Measurements from ENCODE around the gene LRRC56. TPM values are rescaled to one million over a fixed set of nuclear protein-coding genes. Genes with fewer than 3 reads are reported as not detected.
A peak's percentile ranks its signal among the peaks of the same experiment; 100 is the strongest.

The LRRC56 gene
- polyA plus RNA-seq, 2 of the 4 experiments (the other 2 are of a cell fraction): 0.32 to 1.0 TPM

DNA sequence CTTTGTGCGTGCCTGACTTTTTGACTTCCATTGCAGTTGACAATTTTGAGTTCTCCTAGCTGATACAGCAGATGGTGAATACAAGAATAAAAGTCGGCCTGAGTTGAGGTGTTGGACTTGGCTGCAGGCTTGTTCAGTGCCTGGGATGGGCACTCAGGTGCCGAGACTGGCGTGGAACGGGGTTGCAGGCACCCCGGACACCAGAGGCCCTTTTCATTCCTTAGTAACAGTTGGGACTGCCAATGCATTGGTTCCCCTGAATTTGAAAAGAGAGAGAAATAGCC lies 40.2 kb downstream of the LRRC56 start:
- FAIRE-seq: no peak
- no peak for ATAC-seq
- ChIA-PET CTCF (interaction anchor here (0.9 kb wide), 1 partner anchor 22 kb away, joined by 3 read pairs; no protein-coding TSS in a partner anchor), POLR2A (no interaction called here)
- Histone ChIP-seq H3K27ac (peak overlapping the region; percentile 97 to 98; a peak in 4 of 6 replicates), H3K4me3 (peak overlapping the region; percentile 91), H3K4me2 (peak overlapping the region; percentile 88), H3K4me1 (peaks cover 26% of the 10 kb centered on the region), H3K9me3 (no peaks in the 10 kb centered on the region)
- no peak for DNase-seq (ENCODE audit: low read depth in 1 of 2, low spot score in 1 of 2)
- no peak for TF ChIP-seq BHLHE40 (IDR thresholded peaks at IDR 0.05; ENCODE audit: low read depth, low read length)
- TF ChIP-seq MAZ (IDR thresholded peaks at IDR 0.05; ENCODE audit: borderline replicate concordance, low read depth, low read length): no peak
- TF ChIP-seq NR3C1 (IDR thresholded peaks at IDR 0.05): no peak
- TF ChIP-seq HOXA7 (CRISPR knock-in tag; IDR thresholded peaks at IDR 0.05): no peak
- TF ChIP-seq, protein P1, sequence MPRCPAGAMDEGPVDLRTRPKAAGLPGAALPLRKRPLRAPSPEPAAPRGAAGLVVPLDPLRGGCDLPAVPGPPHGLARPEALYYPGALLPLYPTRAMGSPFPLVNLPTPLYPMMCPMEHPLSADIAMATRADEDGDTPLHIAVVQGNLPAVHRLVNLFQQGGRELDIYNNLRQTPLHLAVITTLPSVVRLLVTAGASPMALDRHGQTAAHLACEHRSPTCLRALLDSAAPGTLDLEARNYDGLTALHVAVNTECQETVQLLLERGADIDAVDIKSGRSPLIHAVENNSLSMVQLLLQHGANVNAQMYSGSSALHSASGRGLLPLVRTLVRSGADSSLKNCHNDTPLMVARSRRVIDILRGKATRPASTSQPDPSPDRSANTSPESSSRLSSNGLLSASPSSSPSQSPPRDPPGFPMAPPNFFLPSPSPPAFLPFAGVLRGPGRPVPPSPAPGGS (IDR thresholded peaks at IDR 0.05): no peak
- TF ChIP-seq, protein P2, sequence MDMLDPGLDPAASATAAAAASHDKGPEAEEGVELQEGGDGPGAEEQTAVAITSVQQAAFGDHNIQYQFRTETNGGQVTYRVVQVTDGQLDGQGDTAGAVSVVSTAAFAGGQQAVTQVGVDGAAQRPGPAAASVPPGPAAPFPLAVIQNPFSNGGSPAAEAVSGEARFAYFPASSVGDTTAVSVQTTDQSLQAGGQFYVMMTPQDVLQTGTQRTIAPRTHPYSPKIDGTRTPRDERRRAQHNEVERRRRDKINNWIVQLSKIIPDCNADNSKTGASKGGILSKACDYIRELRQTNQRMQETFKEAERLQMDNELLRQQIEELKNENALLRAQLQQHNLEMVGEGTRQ (IDR thresholded peaks at IDR 0.05): no peak
- TF ChIP-seq ZFP36 (IDR thresholded peaks at IDR 0.05; ENCODE audit: borderline replicate concordance, partially characterized antibody): no peak
- no peak for TF ChIP-seq RCOR1 (IDR thresholded peaks at IDR 0.05; ENCODE audit: low read depth, low read length)
- TF ChIP-seq GATA3 (IDR thresholded peaks at IDR 0.05; ENCODE audit: borderline replicate concordance): no peak
- no peak for TF ChIP-seq HOXB13 (CRISPR knock-in tag; IDR thresholded peaks at IDR 0.05; ENCODE audit: low read depth)
- no peak for TF ChIP-seq FOSL2 (IDR thresholded peaks at IDR 0.05)
- TF ChIP-seq FOSL2 (CRISPR knock-in tag; IDR thresholded peaks at IDR 0.05): no peak
- no peak for TF ChIP-seq FOXS1 (CRISPR knock-in tag; IDR thresholded peaks at IDR 0.05)
- WGBS (ENCODE audit: missing lambda C conversion rate): 39% methylated on average over 6 of the region's 6 CpGs

DNA sequence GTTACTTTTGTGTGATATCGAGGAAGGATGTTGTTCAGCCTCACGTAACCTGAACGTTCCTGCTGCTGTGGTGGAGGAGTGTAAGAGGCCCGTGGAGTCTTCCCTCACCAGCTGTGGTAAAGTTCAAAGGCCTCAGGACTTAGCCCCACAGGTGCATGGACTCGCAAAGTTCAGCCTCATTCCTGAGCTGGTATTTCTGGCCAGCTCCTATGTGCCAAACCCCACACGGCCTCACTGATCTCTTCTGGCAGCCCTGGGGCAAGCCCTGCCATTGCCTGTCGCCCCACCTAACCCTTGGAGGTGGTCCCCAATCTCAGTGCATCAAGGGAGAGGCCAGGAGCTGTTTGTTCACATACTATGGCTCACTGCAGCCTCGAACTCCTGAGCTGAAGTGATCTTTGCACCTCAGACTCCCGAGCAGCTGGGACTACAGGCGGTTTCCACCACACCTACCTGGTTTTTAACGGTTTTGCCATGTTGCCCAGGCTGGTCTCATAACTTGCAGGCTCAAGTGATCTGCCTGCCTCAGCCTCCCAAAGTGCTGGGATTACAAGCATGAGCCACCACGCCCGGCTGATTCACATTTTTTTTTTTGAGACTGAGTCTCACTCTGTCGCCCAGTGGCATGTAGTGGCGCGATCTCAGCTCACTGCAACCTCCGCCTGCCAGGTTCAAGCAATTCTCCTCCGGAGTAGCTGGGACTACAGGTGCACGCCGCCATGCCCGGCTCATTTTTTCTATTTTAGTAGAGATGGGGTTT lies 41.1 kb downstream of the LRRC56 start:
- POLR2A ChIA-PET: no interaction called here
- peaks cover 26% of the 10 kb centered on the region for H3K4me1 ChIP-seq
- 77% methylated on average over 21 of the region's 21 CpGs for WGBS (ENCODE audit: missing lambda C conversion rate)
- FAIRE-seq (no peak), ATAC-seq (no peak), DNase-seq (ENCODE audit: low read depth in 1 of 2, low spot score in 1 of 2) (no peak)
- peak overlapping the region; percentile 91 for H3K4me3 ChIP-seq
- TF ChIP-seq, protein P3, sequence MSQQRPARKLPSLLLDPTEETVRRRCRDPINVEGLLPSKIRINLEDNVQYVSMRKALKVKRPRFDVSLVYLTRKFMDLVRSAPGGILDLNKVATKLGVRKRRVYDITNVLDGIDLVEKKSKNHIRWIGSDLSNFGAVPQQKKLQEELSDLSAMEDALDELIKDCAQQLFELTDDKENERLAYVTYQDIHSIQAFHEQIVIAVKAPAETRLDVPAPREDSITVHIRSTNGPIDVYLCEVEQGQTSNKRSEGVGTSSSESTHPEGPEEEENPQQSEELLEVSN (IDR thresholded peaks at IDR 0.05; ENCODE audit: borderline replicate concordance, low read depth): no peak
- TF ChIP-seq RCOR1 (IDR thresholded peaks at IDR 0.05; ENCODE audit: low read depth, low read length) (no peak), EP300 (IDR thresholded peaks at IDR 0.05) (no peak), BHLHE40 (IDR thresholded peaks at IDR 0.05; ENCODE audit: low read depth, low read length) (no peak), KDM1A (IDR thresholded peaks at IDR 0.05; ENCODE audit: low read depth) (no peak), EHMT2 (IDR thresholded peaks at IDR 0.05; ENCODE audit: low read depth) (no peak), TP53 (CRISPR knock-in tag; IDR thresholded peaks at IDR 0.05) (no peak), PHF8 (IDR thresholded peaks at IDR 0.05; ENCODE audit: borderline replicate concordance, low read depth) (no peak), ZSCAN20 (CRISPR knock-in tag; IDR thresholded peaks at IDR 0.05) (no peak)
- TF ChIP-seq, protein P4, sequence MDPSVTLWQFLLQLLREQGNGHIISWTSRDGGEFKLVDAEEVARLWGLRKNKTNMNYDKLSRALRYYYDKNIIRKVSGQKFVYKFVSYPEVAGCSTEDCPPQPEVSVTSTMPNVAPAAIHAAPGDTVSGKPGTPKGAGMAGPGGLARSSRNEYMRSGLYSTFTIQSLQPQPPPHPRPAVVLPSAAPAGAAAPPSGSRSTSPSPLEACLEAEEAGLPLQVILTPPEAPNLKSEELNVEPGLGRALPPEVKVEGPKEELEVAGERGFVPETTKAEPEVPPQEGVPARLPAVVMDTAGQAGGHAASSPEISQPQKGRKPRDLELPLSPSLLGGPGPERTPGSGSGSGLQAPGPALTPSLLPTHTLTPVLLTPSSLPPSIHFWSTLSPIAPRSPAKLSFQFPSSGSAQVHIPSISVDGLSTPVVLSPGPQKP (IDR thresholded peaks at IDR 0.05; ENCODE audit: low read depth, low read length): no peak
- TF ChIP-seq, protein P2 (IDR thresholded peaks at IDR 0.05): no peak
- no peaks in the 10 kb centered on the region for H3K9me3 ChIP-seq
- CTCF ChIA-PET: interaction anchor here (1.1 to 1.8 kb wide), 2 partner anchors 26 to 144 kb away, joined by 4 to 7 read pairs; no protein-coding TSS in a partner anchor
- peak overlapping the region; percentile 88 for H3K4me2 ChIP-seq
- peak overlapping the region in 1 of 2 experiments; percentile 98; a peak in 2 of 6 replicates for H3K27ac ChIP-seq
